Erythroblast (primary cell): ENCODE results near the gene ABLIM2.

ENCODE experiments used
- DNase-seq, 2 experiments: peaks; one replicate each; lab custom pipeline; 2025; lab: John Stamatoyannopoulos, UW
- GATA1 ChIP-seq: IDR thresholded peaks from 2 replicates; pipeline ENCODE4 v1.6.1; 2011; ENCODE audit warnings: low read depth, mild to moderate bottlenecking, control low read depth, low read length, moderate library complexity
- POLR2A ChIP-seq: IDR thresholded peaks from 2 replicates; pipeline ENCODE4 v1.6.1; 2011; ENCODE audit warnings: mild to moderate bottlenecking, low read length

ABLIM2 gene

GRCh38 chr4:7973545-7973981 lies 185.1 kb downstream of the ABLIM2 start:
- no peak for TF ChIP-seq POLR2A
- no peak for TF ChIP-seq GATA1
- DNase-seq: no peak

DNA sequence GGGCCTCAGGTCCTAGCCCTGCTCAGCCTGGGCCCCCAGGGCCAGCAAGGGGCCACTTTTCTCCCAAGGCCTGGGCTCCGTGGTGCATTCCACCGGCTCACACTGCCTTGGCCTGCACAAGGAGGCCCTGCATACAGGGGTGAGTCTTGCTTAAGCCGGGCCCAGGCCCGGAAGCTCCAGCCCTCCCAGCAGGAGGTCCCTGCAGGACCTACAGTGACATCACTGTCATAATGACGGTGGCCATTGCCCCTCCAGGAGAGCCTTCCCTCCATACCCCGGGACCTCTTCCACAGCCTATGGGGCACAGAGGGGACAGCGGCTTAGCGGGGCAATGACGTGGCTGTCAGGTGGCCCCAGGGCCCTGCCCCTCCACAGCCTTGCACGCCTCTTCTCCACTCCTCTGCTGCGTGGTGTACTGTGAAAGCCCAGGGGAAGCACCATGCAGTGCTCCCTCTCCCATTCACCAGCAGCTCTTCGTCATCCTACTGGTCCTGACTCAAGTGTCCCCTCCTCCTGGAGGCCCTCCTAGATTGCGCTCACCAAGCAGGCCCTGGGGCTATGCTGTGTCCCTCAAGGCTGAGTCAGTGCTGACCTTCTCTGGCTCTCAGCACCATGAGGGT lies 186.6 kb downstream of the ABLIM2 start:
- TF ChIP-seq POLR2A (no peak), GATA1 (no peak)
- no peak for DNase-seq

DNA sequence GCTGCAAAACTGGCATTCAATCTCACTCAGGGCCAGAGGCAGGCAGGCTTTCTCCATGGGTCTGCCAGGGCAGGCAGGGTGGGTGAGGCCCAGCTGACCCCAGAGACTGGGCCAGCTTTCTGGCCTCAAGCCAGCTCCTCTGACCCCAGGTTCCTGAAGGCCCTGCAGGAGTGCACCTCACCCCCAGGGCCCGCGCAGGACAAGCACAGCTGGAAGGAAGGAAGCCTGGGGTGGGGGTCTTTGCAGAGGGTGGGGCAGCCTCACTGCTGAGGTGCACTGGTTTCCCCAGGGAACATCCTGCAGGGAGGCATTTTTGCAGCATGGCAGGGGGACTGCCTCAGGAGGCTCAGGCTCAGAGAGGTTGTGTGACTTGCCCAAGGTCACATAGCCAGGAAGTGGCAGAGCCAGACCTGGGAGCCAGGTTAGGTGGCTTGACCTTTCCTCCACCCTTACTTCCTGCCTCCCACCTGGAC lies 187.4 kb downstream of the ABLIM2 start:
- TF ChIP-seq GATA1 (no peak), POLR2A (no peak)
- no peak for DNase-seq

- no peak for DNase-seq
- TF ChIP-seq POLR2A (no peak), GATA1 (no peak)
These were observed 188.2 kb downstream of the ABLIM2 start for GRCh38 chr4:7970361-7970946.

DNA sequence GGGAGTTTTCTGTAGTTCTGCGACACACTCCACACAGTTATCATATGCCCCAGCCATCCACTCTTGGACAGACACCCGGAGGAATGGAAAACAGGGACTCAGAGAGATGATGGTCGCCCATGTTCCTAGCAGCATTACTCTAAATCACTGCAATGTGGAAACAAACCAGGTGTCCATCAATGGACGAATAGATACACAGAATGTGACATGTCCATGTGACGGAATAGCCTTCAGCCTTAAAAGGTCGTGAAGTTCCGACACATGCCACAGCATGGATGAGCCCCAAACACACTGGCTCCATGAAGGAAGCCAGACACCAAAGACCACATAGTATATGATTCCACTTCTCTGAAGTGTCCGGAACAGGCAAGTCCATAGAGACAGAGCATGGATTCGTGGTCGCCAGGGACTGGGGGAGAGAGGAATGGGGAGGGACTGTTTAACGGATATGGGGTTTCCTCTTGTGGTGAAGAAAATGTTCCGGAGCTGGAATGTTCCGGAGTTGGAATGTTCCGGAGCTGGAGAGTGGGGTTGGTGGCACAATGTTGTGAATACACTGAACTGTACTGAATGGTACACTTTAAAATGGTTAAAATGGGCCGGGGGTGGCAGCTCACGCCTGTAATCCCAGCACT lies 190.2 kb downstream of the ABLIM2 start:
- DNase-seq: no peak
- TF ChIP-seq POLR2A: no peak
- TF ChIP-seq GATA1: no peak

DNA sequence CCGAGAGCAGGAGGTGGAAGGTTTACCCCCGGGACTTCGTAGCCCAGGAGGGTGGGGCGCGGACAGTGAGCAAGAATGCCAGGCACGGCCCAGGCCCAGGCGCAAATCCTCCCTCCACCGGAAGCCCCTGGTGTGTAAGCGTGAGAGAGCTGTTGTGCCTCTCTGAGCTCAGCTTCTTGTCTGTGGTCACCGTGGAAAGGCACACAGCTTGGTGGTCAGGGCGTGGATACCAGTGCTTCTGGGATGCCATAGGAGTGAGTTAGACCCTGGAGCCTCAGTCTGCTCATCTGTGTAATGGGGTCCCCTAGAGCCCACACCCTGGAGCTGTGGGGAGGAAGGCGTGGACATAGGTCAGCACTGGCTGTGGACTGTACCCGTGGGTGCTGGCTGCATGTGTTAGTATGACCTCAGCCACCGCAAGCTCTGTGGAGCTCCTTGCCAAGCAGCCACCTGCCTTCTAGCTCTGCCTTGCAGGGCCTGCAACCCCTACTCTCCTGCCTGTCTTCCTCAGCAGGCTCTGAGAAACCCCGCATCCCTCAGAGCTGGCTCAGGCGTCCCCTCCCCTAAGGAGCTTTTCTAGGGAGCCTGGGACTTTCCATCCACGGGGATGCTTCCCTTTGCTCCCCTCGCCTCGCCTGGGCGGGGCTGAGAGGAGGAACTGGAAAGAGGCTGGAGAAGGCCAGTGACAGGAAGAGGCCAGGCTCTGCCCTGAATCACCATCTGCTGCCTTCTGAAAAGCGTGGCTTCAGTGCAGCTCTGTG lies 190.9 kb downstream of the ABLIM2 start:
- TF ChIP-seq POLR2A: no peak
- no peak for TF ChIP-seq GATA1
- DNase-seq: no peak

DNA sequence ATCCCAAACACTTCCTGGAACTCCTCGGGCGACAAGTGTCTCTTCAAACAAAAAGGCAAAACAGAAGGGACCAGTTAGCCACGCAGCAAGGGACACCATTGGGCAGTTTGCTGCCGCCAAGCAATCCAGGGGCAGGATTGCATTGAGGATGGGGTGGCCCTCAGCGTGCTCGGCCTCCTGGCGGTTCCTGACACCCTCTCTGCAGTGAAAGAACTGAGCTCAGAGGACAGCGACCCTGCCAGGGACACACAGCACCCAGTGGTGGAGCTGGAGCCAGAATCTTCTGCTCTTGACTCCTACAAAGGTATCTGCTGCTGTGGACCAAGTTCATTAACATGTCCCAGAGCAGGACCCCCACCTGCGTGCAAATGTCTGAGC lies 191.6 kb downstream of the ABLIM2 start:
- no peak for DNase-seq
- TF ChIP-seq GATA1 (no peak), POLR2A (no peak)

DNA sequence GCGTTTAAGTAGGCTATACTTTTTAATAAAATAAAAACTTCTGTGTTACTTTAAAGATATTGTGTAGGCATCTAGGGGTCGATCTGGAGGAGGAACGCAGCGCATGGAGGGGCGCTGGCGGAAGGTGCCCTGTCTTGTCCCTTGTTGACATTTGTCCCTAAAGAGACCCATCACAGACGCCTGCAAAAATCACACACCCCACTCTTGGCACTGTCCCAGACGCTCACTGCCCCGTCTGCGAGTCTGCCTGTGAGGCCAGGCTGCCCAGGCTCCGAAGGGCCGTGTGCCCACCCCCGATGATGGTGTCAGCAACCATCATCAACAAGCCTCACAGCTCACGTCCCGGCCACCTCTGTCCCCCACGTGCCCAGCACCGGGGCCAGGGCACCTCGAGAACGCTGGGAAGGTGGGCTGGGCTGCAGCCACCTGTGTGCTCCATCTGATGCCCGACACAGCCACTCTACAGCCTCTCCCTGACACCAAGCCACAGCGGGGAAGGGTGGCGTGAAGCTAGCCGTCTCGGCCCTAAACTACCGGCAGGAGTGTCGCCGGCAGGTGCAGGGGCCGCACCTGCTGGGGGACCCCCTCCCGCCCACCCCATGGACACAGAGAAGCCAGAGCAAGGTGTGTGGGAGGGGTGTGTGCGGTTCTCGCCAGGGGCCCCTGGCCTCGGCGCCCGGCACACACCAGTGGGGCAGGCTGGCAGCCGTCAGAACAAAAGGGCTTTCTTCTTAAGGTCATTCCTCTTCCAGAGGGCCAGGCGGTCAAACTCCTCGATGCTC lies 192.1 kb downstream of the ABLIM2 start:
- TF ChIP-seq POLR2A (no peak), GATA1 (no peak)
- no peak for DNase-seq

GRCh38 chr4:7964890-7965662 lies 193.5 kb downstream of the ABLIM2 start:
- no peak for TF ChIP-seq GATA1
- TF ChIP-seq POLR2A: no peak
- DNase-seq: no peak

DNA sequence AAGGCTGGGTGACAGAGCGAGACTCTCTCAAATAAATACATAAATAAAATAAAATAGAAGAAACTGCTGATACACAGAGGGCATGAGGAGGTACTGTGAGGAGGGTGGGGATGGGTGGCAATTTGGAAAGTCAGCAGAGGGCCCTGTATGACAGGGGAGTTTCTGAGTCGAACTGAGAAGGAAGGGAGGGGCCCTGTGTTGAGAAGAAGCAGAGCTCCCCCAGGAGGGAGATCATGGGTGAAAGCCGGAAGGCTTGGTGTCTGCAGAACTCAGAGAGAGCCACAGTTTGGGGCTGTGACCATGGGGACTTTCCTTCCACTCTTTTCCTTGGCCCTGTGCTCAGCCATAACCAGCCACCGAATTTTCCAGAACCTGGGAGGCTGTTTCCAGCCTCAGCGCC lies 194.2 kb downstream of the ABLIM2 start:
- DNase-seq: no peak
- TF ChIP-seq POLR2A (no peak), GATA1 (no peak)

DNA sequence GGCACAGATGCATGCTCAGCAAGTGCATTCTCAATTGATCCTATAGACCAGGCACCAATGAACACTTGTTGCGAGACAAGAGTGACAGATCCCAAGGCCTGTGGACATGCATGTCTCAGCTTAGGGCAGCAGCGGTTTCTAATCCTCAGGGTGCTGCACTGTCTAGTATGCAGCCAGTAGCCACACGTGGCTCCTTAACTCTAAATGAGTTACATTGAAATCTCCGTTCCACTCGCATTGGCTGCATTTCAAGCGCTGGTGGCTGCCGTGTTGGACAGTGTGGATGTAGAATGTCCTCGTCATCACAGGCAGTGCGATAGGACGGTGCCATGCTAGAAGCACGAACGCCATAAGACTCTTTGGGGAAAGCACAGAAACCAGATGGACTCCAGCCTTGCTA lies 194.9 kb downstream of the ABLIM2 start:
- no peak for DNase-seq
- TF ChIP-seq GATA1: no peak
- no peak for TF ChIP-seq POLR2A
